ENCODE data around the gene GPR87. TPM values are rescaled to one million over a fixed set of nuclear protein-coding genes. Genes with fewer than 3 reads are reported as not detected.

The GPR87 gene
- total RNA-seq, 1 experiment from 2014 or later, result 1.2 TPM

GRCh38 chr3:151314593-151314992 lies 2.0 kb downstream of the GPR87 start:
- no peaks in the 10 kb centered on the region for H3K27me3 Mint-ChIP-seq (ENCODE audit: unreplicated experiment)
- DNase-seq, result no peak
- CTCF ChIA-PET, result no interaction called here
- no peaks in the 10 kb centered on the region for H3K36me3 Mint-ChIP-seq (ENCODE audit: insufficient read depth, unreplicated experiment)
- H3K9me3 Mint-ChIP-seq (ENCODE audit: low read depth, unreplicated experiment), result no peaks in the 10 kb centered on the region
- TF ChIP-seq CTCF (IDR thresholded peaks at IDR 0.05; ENCODE audit: unreplicated experiment), result no peak
- H3K27ac Mint-ChIP-seq (ENCODE audit: unreplicated experiment), result peak overlapping the region; percentile 71
- no peak overlapping the region for H3K4me3 Mint-ChIP-seq (ENCODE audit: low read depth, unreplicated experiment)
- no TSS peak for BruUV-seq (replicated peaks)
- intact Hi-C loops (cut with micrococcal nuclease; ENCODE audit: unreplicated experiment), result no loop called here
- peaks cover 30% of the 10 kb centered on the region for H3K4me1 Mint-ChIP-seq (ENCODE audit: low read depth, unreplicated experiment)

- H3K4me1 Mint-ChIP-seq (ENCODE audit: low read depth, unreplicated experiment), result peaks cover 30% of the 10 kb centered on the region
- CTCF ChIA-PET, result interaction anchor here (0.9 kb wide), 1 partner anchor 9 kb away, joined by 4 read pairs; no protein-coding TSS in a partner anchor
- intact Hi-C loops (cut with micrococcal nuclease; ENCODE audit: unreplicated experiment), result no loop called here
- no peaks in the 10 kb centered on the region for H3K36me3 Mint-ChIP-seq (ENCODE audit: insufficient read depth, unreplicated experiment)
- no peak for DNase-seq
- H3K4me3 Mint-ChIP-seq (ENCODE audit: low read depth, unreplicated experiment), result no peak overlapping the region
- no TSS peak for BruUV-seq (replicated peaks)
- H3K9me3 Mint-ChIP-seq (ENCODE audit: low read depth, unreplicated experiment), result no peaks in the 10 kb centered on the region
- H3K27ac Mint-ChIP-seq (ENCODE audit: unreplicated experiment), result no peak overlapping the region
- no peaks in the 10 kb centered on the region for H3K27me3 Mint-ChIP-seq (ENCODE audit: unreplicated experiment)
- TF ChIP-seq CTCF (IDR thresholded peaks at IDR 0.05; ENCODE audit: unreplicated experiment), result no peak
Measured at GRCh38 chr3:151314137-151314536, 2.5 kb downstream of the GPR87 start.

DNA sequence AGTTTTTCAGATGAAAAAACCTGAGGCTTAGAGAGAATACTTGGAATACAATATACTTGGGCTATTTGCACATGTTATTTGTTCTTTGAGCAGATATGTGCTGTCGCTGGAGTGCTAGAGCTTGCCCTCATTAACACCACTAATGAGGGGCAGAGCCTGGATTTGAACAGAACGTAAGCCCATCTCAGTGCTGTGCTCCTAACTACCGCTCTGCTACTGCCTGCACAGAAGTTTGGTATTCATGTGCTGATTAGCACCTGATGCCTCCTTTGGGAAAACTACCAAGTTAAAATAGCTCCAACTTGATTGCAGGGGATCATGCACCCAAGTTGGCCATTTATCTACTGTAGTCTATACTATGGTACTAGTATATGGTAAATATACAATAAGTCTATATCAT lies 3.6 kb downstream of the GPR87 start:
- no peaks in the 10 kb centered on the region for H3K9me3 Mint-ChIP-seq (ENCODE audit: low read depth, unreplicated experiment)
- no peak for TF ChIP-seq CTCF (IDR thresholded peaks at IDR 0.05; ENCODE audit: unreplicated experiment)
- H3K27me3 Mint-ChIP-seq (ENCODE audit: unreplicated experiment), result no peaks in the 10 kb centered on the region
- BruUV-seq (replicated peaks), result no TSS peak
- no peak overlapping the region for H3K27ac Mint-ChIP-seq (ENCODE audit: unreplicated experiment)
- intact Hi-C loops (cut with micrococcal nuclease; ENCODE audit: unreplicated experiment), result no loop called here
- no peaks in the 10 kb centered on the region for H3K36me3 Mint-ChIP-seq (ENCODE audit: insufficient read depth, unreplicated experiment)
- peaks cover 24% of the 10 kb centered on the region for H3K4me1 Mint-ChIP-seq (ENCODE audit: low read depth, unreplicated experiment)
- H3K4me3 Mint-ChIP-seq (ENCODE audit: low read depth, unreplicated experiment), result no peak overlapping the region
- CTCF ChIA-PET, result no interaction called here
- no peak for DNase-seq

DNA sequence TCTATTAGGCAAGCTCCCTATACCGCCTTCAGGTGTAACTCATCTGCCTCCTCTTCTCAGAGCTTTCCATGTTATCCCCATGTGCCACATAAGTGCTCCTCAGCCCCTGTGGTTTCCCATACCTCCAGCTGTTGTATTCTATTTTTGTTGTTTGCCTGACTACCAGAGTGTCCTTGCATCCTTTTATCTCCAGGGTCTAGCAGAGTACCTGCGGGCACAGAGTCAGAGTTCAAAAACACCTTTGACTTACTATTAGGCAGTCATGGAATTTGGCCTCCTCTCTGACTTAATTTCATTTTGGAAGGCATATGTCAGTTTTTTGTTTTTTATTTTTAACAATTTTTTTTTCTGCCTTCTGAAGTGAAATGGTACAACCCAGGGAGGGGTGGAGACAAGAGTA lies 7.1 kb downstream of the GPR87 start:
- Mint-ChIP-seq H3K27ac (ENCODE audit: unreplicated experiment) (no peak overlapping the region), H3K27me3 (ENCODE audit: unreplicated experiment) (no peaks in the 10 kb centered on the region), H3K9me3 (ENCODE audit: low read depth, unreplicated experiment) (no peaks in the 10 kb centered on the region), H3K4me1 (ENCODE audit: low read depth, unreplicated experiment) (peaks cover 32% of the 10 kb centered on the region), H3K4me3 (ENCODE audit: low read depth, unreplicated experiment) (no peak overlapping the region), H3K36me3 (ENCODE audit: insufficient read depth, unreplicated experiment) (no peaks in the 10 kb centered on the region)
- DNase-seq, result no peak
- no peak for TF ChIP-seq CTCF (IDR thresholded peaks at IDR 0.05; ENCODE audit: unreplicated experiment)
- no TSS peak for BruUV-seq (replicated peaks)
- CTCF ChIA-PET, result no interaction called here
- intact Hi-C loops (cut with micrococcal nuclease; ENCODE audit: unreplicated experiment), result loop anchor here (5.0 kb wide), 1 partner anchor 528 kb away; no protein-coding TSS in a partner anchor
